CD4-positive, alpha-beta memory T cell (primary cell): ENCODE results near the gene CSNK1G1. TPM values are rescaled to one million over a fixed set of nuclear protein-coding genes. Genes with fewer than 3 reads are reported as not detected.

Source experiments
- CTCF ChIA-PET: fragments of 350-600 bp; sonication (Branson Sonifier 250); formaldehyde crosslinking; loops from one replicate; lab custom pipeline; 2021; ENCODE audit warnings: inconsistent platforms; ENCODE audit not compliant: partially characterized antibody; lab: Charles Lee
- POLR2A ChIA-PET: fragments of 350-600 bp; sonication (Branson Sonifier 250); formaldehyde crosslinking; loops from one replicate; lab custom pipeline; 2021; ENCODE audit not compliant: partially characterized antibody; lab: Charles Lee
- DNase-seq, 5 donors: peaks; one replicate each; pipeline versions ENCODE4 v3.0.0 to v3.0.0-alpha.2; 2020 to 2022; ENCODE audit warnings: mixed read lengths in 1 of 5
- H3K27ac ChIP-seq: one replicate; pipeline ENCODE4 v1.7.0; 2013; ENCODE audit warnings: low read depth, low read length
- H3K27me3 ChIP-seq: 2 replicates; pipeline ENCODE4 v1.7.0; 2013; ENCODE audit warnings: mild to moderate bottlenecking, low read length, moderate library complexity; ENCODE audit not compliant: insufficient read depth
- H3K36me3 ChIP-seq: 2 replicates; pipeline ENCODE4 v1.7.0; 2013; ENCODE audit warnings: mild to moderate bottlenecking, low read length, moderate library complexity; ENCODE audit not compliant: insufficient read depth
- H3K4me1 ChIP-seq: 2 replicates; pipeline ENCODE4 v1.7.0; 2013; ENCODE audit warnings: mild to moderate bottlenecking, low read length, moderate library complexity; ENCODE audit not compliant: insufficient read depth
- H3K4me3 ChIP-seq, 2 donors: one replicate each; pipeline ENCODE4 v1.7.0; 2013; ENCODE audit warnings: low read length in 2 of 2, mild to moderate bottlenecking in 1 of 2
- H3K9me3 ChIP-seq, 2 donors: one replicate each; pipeline ENCODE4 v1.7.0; 2013; ENCODE audit warnings: low read length in 2 of 2, control low read depth in 1 of 2; ENCODE audit not compliant: control insufficient read depth in 1 of 2
- H3K27ac Mint-ChIP-seq, 7 donors: one replicate each; pipeline ENCODE4 v1.8.0; 2020 to 2021; ENCODE audit warnings: mixed read lengths in 7 of 7, mild to moderate bottlenecking in 6 of 7, inconsistent platforms in 3 of 7, moderate library complexity in 3 of 7
- H3K27me3 Mint-ChIP-seq, 2 donors: one replicate each; pipeline ENCODE4 v1.8.0; 2020 to 2021; ENCODE audit warnings: mixed read lengths in 2 of 2
- H3K36me3 Mint-ChIP-seq, 2 donors: one replicate each; pipeline ENCODE4 v1.8.0; 2020 to 2021; ENCODE audit warnings: mixed read lengths in 2 of 2, inconsistent platforms in 1 of 2, mild to moderate bottlenecking in 1 of 2
- H3K4me1 Mint-ChIP-seq, 4 donors: one replicate each; pipeline ENCODE4 v1.8.0; 2020 to 2021; ENCODE audit warnings: mixed read lengths in 4 of 4, mild to moderate bottlenecking in 1 of 4
- H3K4me3 Mint-ChIP-seq, 8 donors: one replicate each; pipeline ENCODE4 v1.8.0; 2020 to 2021; ENCODE audit warnings: mixed read lengths in 8 of 8, mild to moderate bottlenecking in 7 of 8, moderate library complexity in 6 of 8, inconsistent platforms in 3 of 8
- H3K9me3 Mint-ChIP-seq, 8 donors: one replicate each; pipeline ENCODE4 v1.8.0; 2020 to 2021; ENCODE audit warnings: mixed read lengths in 8 of 8, mild to moderate bottlenecking in 5 of 8, inconsistent platforms in 3 of 8, moderate library complexity in 1 of 8
- intact Hi-C: fragments of 100-400 bp; cut with micrococcal nuclease; formaldehyde crosslinking; loops from one replicate; pipeline ENCODE4 v1.15.1; 2023
- polyA plus RNA-seq, 2 donors: library from polyadenylated mRNA; unstranded; fragments of 300-500 nt; fragmentation: Illumina TruSeq; gene quantifications; one replicate each; pipeline ENCODE4 v1.2.3, GENCODE V29; 2021
- total RNA-seq, 2 experiments: library from RNA; stranded (reverse); gene quantifications; one replicate each; pipeline ENCODE4 v1.2.3, GENCODE V29; 2021

Gene CSNK1G1
- total and polyA plus RNA-seq, 4 experiments from 2014 or later, result 6.2 to 27.7 (median 24.1) TPM

- Mint-ChIP-seq H3K27ac (peak overlapping the region in 1 of 7 donors; percentile 17), H3K27me3 (no peaks in the 10 kb centered on the region)
- POLR2A ChIA-PET, result no interaction called here
These were observed 41.5 kb downstream of the CSNK1G1 start for GRCh38 chr15:64314456-64314855.

DNA sequence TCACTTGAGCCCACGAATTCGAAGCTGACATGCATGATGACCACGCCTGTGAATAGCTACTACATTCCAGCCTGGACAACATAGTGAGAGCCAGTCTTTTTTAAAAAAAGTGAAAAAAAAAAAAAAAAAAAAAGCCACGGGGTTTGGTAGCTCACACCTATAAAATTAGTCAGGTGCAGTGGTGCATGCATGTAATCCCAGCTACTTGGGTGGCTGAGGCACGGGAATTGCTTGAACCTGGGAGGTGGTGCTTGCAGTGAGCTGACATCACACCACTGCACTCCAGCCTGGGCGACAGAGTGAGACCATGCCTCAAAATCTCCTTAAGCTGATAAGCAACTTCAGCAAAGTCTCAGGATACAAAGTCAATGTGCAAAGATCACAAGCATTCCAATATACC is 44.4 kb downstream of the CSNK1G1 start:
- H3K27me3 Mint-ChIP-seq, result no peaks in the 10 kb centered on the region
- H3K27ac Mint-ChIP-seq, result no peak overlapping the region
- no peak overlapping the region for H3K4me3 ChIP-seq
- ChIA-PET CTCF (interaction anchor here (0.5 kb wide), 1 partner anchor 8 kb away, joined by 4 read pairs; no protein-coding TSS in a partner anchor), POLR2A (no interaction called here)
- no peaks in the 10 kb centered on the region for H3K4me1 ChIP-seq
- no peaks in the 10 kb centered on the region for H3K9me3 ChIP-seq
- H3K4me3 Mint-ChIP-seq, result no peak overlapping the region
- H3K27me3 ChIP-seq, result no peaks in the 10 kb centered on the region
- H3K27ac ChIP-seq, result no peak overlapping the region
- peaks cover 11 to 12% of the 10 kb centered on the region in 2 donors for H3K36me3 Mint-ChIP-seq
- H3K36me3 ChIP-seq, result no peaks in the 10 kb centered on the region
- DNase-seq, result no peak
- no peaks in the 10 kb centered on the region for H3K9me3 Mint-ChIP-seq
- H3K4me1 Mint-ChIP-seq, result peaks cover 20 to 26% (median 24%) of the 10 kb centered on the region in 4 donors
- intact Hi-C loops, result no loop called here

More at GRCh38 chr15:64314456-64314855, 41.5 kb downstream of the CSNK1G1 start:
- Mint-ChIP-seq H3K4me1 (peaks cover 19 to 23% (median 21%) of the 10 kb centered on the region in 4 donors), H3K9me3 (no peaks in the 10 kb centered on the region), H3K36me3 (peaks cover 3 to 8% of the 10 kb centered on the region in 2 donors), H3K4me3 (no peak overlapping the region)
- Histone ChIP-seq H3K36me3 (no peaks in the 10 kb centered on the region), H3K27ac (no peak overlapping the region), H3K4me3 (no peak overlapping the region), H3K9me3 (no peaks in the 10 kb centered on the region), H3K4me1 (no peaks in the 10 kb centered on the region), H3K27me3 (no peaks in the 10 kb centered on the region)
- DNase-seq, result no peak
- intact Hi-C loops, result no loop called here
- CTCF ChIA-PET, result no interaction called here

DNA sequence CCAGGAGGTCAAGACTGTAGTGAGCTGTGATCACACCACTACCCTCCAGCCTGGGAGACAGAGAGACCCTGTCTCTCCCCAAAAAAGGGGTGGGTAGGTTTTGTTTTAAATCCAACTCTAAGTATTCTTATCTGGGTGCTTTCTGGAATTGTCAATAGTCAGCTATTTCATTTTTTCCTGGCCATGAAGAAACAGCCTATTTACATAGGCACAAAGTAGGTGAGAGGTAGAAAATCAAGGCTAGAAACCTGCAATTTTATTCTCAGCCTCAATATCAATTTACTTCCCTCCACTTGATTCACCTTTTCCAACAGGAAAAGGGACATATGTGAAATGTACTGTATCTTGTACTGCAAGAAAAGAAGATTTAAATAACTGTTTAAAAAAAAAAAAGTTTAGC is 45.9 kb downstream of the CSNK1G1 start:
- Histone ChIP-seq H3K27ac (no peak overlapping the region), H3K4me1 (no peaks in the 10 kb centered on the region), H3K9me3 (no peaks in the 10 kb centered on the region), H3K27me3 (no peaks in the 10 kb centered on the region), H3K4me3 (no peak overlapping the region), H3K36me3 (no peaks in the 10 kb centered on the region)
- CTCF ChIA-PET, result no interaction called here
- Mint-ChIP-seq H3K27ac (peak overlapping the region in 1 of 7 donors; percentile 12), H3K4me1 (peaks cover 17 to 29% (median 22%) of the 10 kb centered on the region in 4 donors), H3K27me3 (no peaks in the 10 kb centered on the region), H3K36me3 (peaks cover 11 to 18% of the 10 kb centered on the region in 2 donors), H3K4me3 (no peak overlapping the region), H3K9me3 (no peaks in the 10 kb centered on the region)
- intact Hi-C loops, result no loop called here
- POLR2A ChIA-PET, result no interaction called here
- DNase-seq, result no peak

DNA sequence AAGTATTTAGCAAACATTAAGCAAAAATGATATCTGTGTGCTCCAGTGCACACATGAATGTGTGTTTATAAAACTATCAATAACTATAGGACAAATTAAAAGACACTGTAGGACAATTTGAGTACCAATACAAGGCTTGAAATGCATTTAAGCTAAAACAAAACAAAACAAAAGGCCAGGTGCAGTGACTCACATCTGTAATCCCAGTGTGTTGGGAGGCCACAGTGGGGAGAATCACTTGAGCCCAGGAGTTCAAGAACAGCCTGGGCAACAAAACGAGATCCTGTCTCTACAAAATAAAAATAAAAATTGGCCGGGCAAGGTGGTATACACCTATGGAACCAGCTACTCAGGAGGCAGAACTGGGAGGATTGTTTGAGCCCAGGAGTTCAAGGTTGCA is 50.7 kb downstream of the CSNK1G1 start:
- Mint-ChIP-seq H3K36me3 (peaks cover 21% of the 10 kb centered on the region in 2 donors), H3K27me3 (no peaks in the 10 kb centered on the region), H3K4me1 (peaks cover 5 to 18% (median 10%) of the 10 kb centered on the region in 4 donors), H3K27ac (peak overlapping the region in 1 of 7 donors; percentile 57), H3K9me3 (no peaks in the 10 kb centered on the region), H3K4me3 (no peak overlapping the region)
- ChIA-PET POLR2A (no interaction called here), CTCF (no interaction called here)
- Histone ChIP-seq H3K27me3 (no peaks in the 10 kb centered on the region), H3K9me3 (no peaks in the 10 kb centered on the region), H3K27ac (no peak overlapping the region), H3K4me3 (no peak overlapping the region), H3K36me3 (peaks cover 2% of the 10 kb centered on the region), H3K4me1 (no peaks in the 10 kb centered on the region)
- DNase-seq, result no peak
- intact Hi-C loops, result no loop called here

DNA sequence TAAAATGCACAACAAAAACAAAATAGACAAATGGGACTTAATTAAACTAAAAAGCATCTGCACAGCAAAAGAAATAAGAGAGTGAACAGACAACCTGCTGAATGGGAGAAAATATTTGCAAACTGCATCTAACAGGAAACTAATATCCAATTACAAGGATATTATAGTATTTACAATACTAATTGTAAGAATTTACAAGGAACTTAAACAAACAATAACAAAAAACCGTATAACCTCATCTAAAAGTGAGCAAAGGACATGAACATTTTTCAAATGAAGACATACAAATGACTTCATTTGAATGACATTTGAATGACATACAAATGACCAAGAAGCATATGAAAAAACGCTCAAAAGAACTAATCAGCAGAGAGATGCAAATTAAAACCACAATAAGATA is 66.4 kb downstream of the CSNK1G1 start:
- Histone ChIP-seq H3K27ac (no peak overlapping the region), H3K9me3 (no peaks in the 10 kb centered on the region), H3K4me3 (no peak overlapping the region), H3K27me3 (no peaks in the 10 kb centered on the region), H3K36me3 (no peaks in the 10 kb centered on the region), H3K4me1 (no peaks in the 10 kb centered on the region)
- H3K27me3 Mint-ChIP-seq, result no peaks in the 10 kb centered on the region
- ChIA-PET CTCF (no interaction called here), POLR2A (no interaction called here)
- H3K4me3 Mint-ChIP-seq, result no peak overlapping the region
- no peak overlapping the region for H3K27ac Mint-ChIP-seq
- intact Hi-C loops, result no loop called here
- DNase-seq, result no peak
- peaks cover 4 to 13% of the 10 kb centered on the region in 2 donors for H3K36me3 Mint-ChIP-seq
- no peaks in the 10 kb centered on the region for H3K9me3 Mint-ChIP-seq
- H3K4me1 Mint-ChIP-seq, result peaks cover 13 to 16% (median 14%) of the 10 kb centered on the region in 4 donors

GRCh38 chr15:64288999-64289398 is 67.0 kb downstream of the CSNK1G1 start:
- POLR2A ChIA-PET, result no interaction called here
- Mint-ChIP-seq H3K4me1 (peaks cover 12 to 16% (median 13%) of the 10 kb centered on the region in 4 donors), H3K4me3 (no peak overlapping the region), H3K36me3 (peaks cover 7 to 13% of the 10 kb centered on the region in 2 donors), H3K9me3 (no peaks in the 10 kb centered on the region), H3K27ac (no peak overlapping the region), H3K27me3 (no peaks in the 10 kb centered on the region)
- Histone ChIP-seq H3K9me3 (no peaks in the 10 kb centered on the region), H3K27me3 (no peaks in the 10 kb centered on the region), H3K36me3 (no peaks in the 10 kb centered on the region), H3K4me1 (no peaks in the 10 kb centered on the region), H3K4me3 (no peak overlapping the region), H3K27ac (no peak overlapping the region)
- intact Hi-C loops, result no loop called here
- CTCF ChIA-PET, result no interaction called here
- no peak for DNase-seq

DNA sequence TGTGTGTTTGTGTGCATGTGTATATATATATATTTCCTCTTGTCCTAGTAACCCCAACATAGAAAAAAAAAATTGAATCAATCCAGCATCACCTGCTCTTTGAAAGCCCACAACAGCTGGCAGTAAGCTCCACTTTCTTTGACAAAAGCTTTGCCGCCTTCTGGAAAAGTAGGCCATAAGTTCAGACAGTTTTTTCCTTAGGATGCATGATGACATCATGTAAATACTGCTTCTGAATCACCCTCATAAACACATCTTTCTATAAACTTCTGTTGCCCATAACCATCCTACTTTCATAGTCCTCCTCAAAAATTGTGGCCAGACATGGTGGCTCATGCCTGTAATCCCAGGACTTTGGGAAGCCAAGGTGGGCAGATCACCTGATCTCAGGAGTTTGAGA is 67.4 kb downstream of the CSNK1G1 start:
- POLR2A ChIA-PET, result no interaction called here

More for the DNA sequence above, 67.4 kb downstream of the CSNK1G1 start:
- Mint-ChIP-seq H3K36me3 (peaks cover 7 to 13% of the 10 kb centered on the region in 2 donors), H3K4me1 (peaks cover 12 to 16% (median 13%) of the 10 kb centered on the region in 4 donors), H3K27me3 (no peaks in the 10 kb centered on the region), H3K27ac (no peak overlapping the region), H3K9me3 (no peaks in the 10 kb centered on the region), H3K4me3 (no peak overlapping the region)
- no peaks in the 10 kb centered on the region for H3K36me3 ChIP-seq
- H3K4me3 ChIP-seq, result no peak overlapping the region
- intact Hi-C loops, result no loop called here
- DNase-seq, result no peak
- H3K27ac ChIP-seq, result no peak overlapping the region
- no peaks in the 10 kb centered on the region for H3K4me1 ChIP-seq
- no peaks in the 10 kb centered on the region for H3K27me3 ChIP-seq
- CTCF ChIA-PET, result no interaction called here
- no peaks in the 10 kb centered on the region for H3K9me3 ChIP-seq
